GM12872 (cell line): ENCODE measurements around the gene ENPP3.

ENCODE experiments used
- TF ChIP-seq, protein P1 (sequence below): IDR thresholded peaks from 3 replicates; pipeline ENCODE4 v1.5.1; 2011; ENCODE audit warnings: low read depth, mild to moderate bottlenecking, low read length, moderate library complexity; ENCODE audit not compliant: insufficient read depth

Gene ENPP3

DNA sequence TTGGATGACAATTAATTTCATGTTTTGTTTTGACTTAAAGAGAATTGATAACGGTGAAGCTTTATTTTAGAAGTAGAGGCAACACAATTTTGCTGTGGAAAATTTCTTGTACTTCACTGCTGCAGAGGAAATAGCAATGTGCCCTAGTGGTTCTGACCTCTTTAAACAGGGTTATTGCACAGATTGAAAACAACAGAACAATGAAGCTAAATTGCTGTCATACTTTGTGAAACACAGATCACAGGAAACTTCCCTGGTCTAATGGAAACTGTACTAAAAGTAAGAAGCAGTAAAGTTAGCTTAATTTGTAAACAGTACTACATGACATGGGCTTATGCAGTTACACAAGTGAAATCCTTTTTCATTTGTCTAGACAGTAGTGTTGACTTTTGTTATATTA, 32.8 kb downstream of the ENPP3 start:
- TF ChIP-seq, protein P1, sequence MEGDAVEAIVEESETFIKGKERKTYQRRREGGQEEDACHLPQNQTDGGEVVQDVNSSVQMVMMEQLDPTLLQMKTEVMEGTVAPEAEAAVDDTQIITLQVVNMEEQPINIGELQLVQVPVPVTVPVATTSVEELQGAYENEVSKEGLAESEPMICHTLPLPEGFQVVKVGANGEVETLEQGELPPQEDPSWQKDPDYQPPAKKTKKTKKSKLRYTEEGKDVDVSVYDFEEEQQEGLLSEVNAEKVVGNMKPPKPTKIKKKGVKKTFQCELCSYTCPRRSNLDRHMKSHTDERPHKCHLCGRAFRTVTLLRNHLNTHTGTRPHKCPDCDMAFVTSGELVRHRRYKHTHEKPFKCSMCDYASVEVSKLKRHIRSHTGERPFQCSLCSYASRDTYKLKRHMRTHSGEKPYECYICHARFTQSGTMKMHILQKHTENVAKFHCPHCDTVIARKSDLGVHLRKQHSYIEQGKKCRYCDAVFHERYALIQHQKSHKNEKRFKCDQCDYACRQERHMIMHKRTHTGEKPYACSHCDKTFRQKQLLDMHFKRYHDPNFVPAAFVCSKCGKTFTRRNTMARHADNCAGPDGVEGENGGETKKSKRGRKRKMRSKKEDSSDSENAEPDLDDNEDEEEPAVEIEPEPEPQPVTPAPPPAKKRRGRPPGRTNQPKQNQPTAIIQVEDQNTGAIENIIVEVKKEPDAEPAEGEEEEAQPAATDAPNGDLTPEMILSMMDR: no peak

DNA sequence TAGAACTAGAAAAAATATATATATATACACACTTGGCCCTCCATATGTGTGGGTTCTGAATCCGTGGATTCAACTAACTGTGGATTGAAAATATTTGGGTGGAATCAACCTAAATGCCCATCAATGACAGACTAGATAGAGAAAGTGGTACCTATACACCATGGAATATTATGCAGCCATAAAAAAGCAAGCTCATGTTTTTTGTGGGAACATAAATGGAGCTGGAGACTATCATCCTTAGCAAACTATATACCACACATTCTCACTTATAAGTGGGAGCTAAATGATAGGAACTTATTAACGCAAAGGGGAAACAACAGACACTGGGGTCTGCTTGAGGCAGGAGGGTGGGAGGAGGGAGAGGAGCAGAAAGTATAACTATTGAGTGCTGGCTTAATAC, 36.1 kb downstream of the ENPP3 start:
- TF ChIP-seq, protein P1: no peak

DNA sequence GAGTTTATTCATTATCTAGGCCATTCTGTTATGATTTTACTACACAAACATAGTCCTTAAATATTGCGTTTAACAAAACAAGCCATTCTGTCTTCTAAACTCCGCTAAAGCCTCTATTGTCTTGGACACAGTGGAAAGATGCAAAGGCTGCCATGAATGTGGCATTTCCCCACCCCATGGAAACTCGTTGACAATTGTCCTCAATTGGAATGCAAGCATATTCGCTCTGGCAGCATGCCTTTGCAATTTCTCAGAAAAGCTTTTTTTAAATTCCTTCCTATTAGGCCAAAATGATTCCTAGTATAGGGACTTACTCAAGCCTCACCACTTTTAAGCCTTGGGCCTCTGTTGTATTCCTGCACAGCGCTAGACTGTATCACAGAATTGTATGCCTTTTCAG, 41.3 kb downstream of the ENPP3 start:
- TF ChIP-seq, protein P1: no peak

DNA sequence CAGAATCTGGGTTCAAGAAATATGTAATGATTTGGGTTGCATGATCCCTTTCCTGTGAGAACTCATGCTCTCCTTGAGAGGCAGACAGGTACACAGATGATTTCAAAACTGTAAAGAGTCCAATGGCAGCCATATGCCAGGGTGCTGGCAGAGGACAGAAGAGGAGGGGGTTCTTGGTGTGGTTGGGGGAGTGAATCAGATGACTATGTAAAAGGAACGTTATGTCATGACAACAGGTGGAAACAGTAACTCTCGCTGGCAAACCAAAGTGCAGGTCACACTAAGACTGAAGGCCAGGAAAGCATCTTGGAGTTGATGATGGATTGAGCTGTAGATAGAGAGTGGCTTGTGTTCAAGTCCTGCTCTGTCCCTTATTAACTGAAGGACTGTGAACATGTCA, 43.8 kb downstream of the ENPP3 start:
- TF ChIP-seq, protein P1: no peak

DNA sequence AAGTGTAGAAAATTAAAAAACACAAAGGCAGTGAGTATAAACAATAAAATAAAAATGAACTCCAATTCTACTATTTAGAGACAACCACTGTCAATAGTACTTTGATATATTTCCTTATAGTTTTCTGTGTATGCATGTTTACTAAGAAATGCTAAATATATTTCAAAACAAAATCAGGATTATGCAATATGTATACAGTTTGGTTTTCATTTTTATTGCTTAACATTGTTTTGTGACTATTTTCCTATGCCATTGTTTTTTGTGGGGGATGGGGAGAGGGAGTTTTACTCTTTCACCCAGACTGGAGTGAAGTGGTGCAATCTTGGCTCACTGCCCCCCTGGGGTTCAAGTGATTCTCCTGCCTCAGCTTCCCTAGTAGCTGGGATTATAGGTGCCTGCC, 44.5 kb downstream of the ENPP3 start:
- TF ChIP-seq, protein P1: no peak

DNA sequence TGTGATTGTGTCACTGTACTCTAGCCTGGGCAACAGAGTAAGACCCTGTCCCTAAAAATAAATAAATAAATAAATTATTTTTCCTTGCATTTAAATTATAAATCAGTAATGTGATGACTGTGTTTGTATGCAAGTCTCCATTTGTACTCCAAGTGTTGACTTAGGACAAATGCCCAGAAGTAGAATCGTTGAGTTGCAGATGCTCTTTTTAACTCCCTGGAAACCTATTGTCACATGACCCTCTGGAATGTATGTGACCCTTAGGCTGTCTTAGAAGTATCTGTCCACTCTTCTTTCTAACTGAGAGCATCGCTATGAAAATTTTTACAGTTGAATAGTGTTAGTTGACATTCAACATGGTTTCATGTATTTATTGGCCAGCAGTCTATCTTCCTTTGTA, 45.3 kb downstream of the ENPP3 start:
- TF ChIP-seq, protein P1: no peak

DNA sequence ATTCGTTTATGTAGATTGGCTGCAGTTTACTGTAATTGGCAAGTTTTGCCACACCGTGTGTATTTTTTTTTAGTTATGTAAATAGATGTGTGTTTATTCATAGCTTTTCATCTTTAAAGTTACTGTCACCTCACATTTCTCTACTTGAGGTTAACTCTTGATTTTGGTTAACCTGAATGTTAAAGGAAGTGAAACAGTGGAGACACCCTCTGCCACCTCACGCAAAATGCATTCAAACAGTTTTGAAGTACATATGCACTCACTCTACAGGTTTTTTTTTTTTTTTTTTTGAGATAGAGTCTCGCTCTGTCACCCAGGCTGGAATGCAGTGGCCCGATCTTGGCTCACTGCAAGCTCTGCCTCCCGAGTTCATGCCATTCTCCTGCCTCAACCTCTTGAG, 46.4 kb downstream of the ENPP3 start:
- TF ChIP-seq, protein P1: no peak
